Hepatocyte (in vitro differentiated cells): ENCODE results near the gene ZP2.
"Not testable (repeated sequence)": the region's sequence is repeated elsewhere in the genome, so short reads cannot be mapped to it uniquely, and the experiment has no call there.

Experiments
- EZH2phosphoT487 ChIP-seq: fragments of 200-600 bp; sonication (generic); IDR thresholded peaks from one replicate; pipeline ENCODE4 v1.6.1; 2018; ENCODE audit warnings: antibody characterized with exemption, mild to moderate bottlenecking, low read depth, moderate library complexity; ENCODE audit not compliant: unreplicated experiment, severe bottlenecking
- TF ChIP-seq, protein P1 (sequence below): fragments of 200-600 bp; sonication (generic); IDR thresholded peaks from 2 replicates; pipeline ENCODE4 v1.5.1; 2016; ENCODE audit warnings: antibody characterized with exemption, mild to moderate bottlenecking; ENCODE audit not compliant: poor library complexity

DNA sequence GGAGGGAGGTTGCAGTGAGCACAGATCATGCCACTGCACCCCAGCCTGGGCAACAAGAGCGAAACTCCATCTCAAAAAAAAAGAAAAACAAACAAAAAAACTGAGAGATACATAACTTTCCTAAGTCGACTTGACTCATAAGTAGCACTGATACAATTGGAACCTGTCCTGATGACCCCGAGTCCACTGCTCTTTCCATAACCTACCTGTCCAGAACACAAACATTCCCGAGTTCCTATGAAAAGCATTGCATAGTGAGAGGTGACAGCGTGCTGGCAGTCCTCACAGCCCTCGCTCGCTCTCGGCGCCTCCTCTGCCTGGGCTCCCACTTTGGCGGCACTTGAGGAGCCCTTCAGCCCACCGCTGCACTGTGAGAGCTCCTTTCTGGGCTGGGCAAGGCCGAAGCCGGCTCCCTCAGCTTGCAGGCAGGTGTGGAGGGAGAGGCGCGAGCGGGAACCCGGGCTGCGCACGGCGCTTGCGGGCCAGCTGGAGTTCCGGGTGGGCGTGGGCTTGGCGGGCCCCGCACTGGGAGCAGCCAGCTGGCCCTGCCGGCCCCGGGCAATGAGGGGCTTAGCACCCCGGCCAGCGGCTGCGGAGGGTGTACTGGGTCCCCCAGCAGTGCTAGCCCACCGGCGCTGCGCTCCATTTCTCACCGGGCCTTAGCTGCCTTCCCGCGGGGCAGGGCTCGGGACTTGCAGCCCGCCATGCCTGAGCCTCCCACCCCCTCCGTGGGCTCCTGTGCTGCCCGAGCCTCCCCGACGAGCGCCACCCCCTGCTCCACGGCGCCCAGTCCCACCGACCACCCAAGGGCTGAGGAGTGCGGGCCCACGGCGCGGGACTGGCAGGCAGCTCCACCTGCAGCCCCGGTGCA, 59.0 kb downstream of the ZP2 start:
- TF ChIP-seq, protein P1, sequence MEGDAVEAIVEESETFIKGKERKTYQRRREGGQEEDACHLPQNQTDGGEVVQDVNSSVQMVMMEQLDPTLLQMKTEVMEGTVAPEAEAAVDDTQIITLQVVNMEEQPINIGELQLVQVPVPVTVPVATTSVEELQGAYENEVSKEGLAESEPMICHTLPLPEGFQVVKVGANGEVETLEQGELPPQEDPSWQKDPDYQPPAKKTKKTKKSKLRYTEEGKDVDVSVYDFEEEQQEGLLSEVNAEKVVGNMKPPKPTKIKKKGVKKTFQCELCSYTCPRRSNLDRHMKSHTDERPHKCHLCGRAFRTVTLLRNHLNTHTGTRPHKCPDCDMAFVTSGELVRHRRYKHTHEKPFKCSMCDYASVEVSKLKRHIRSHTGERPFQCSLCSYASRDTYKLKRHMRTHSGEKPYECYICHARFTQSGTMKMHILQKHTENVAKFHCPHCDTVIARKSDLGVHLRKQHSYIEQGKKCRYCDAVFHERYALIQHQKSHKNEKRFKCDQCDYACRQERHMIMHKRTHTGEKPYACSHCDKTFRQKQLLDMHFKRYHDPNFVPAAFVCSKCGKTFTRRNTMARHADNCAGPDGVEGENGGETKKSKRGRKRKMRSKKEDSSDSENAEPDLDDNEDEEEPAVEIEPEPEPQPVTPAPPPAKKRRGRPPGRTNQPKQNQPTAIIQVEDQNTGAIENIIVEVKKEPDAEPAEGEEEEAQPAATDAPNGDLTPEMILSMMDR = not testable (repeated sequence)
- not testable (repeated sequence) for TF ChIP-seq EZH2phosphoT487
